SK-N-DZ (cell line): ENCODE data around the gene BCO2.

ENCODE experiments used
- DNase-seq: peaks from one replicate; pipeline ENCODE4 v3.0.0-alpha.2; 2015; ENCODE audit warnings: low spot score
- small RNA-seq, 2 experiments: library from RNA; depleted of rRNA; stranded (forward); fragments of <200 nt; gene quantifications; one replicate each; pipeline ENCODE3, GENCODE V24; 2014

Gene BCO2

DNA sequence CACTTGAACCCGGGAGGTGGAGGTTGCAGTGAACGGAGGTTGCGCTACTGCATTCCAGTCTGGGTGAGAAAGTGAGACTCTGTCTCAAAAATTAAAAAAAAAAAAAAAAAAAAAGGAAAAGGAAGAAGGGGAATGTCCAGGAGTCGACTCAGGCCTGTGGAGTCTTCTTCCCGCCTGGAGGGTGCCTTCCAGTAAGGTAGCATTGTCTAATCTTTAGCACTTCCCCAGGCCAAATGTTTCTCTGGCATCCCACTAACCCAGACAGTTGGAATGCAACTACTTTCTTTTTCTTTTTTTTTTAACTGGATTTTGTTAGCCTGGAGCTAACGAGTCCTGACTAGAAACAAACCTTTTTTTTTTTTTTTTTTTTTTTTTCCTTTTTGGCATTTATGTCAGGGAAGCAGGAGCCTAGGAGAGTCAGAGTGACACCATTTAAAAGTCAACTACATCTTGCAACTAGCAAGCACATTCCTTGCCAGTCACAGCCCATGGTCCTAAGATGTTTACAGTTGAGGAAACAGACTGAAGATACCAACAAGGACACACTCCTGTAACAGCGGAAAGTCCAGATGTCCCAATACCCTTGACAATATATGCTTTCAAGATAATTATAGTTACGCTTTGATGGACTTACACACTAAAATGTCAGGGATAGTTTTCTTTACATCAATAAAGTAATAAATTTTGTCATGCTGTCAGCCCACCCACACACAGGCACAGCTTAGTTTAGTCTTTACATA, 74.7 kb downstream of the BCO2 start:
- no peak for DNase-seq

DNA sequence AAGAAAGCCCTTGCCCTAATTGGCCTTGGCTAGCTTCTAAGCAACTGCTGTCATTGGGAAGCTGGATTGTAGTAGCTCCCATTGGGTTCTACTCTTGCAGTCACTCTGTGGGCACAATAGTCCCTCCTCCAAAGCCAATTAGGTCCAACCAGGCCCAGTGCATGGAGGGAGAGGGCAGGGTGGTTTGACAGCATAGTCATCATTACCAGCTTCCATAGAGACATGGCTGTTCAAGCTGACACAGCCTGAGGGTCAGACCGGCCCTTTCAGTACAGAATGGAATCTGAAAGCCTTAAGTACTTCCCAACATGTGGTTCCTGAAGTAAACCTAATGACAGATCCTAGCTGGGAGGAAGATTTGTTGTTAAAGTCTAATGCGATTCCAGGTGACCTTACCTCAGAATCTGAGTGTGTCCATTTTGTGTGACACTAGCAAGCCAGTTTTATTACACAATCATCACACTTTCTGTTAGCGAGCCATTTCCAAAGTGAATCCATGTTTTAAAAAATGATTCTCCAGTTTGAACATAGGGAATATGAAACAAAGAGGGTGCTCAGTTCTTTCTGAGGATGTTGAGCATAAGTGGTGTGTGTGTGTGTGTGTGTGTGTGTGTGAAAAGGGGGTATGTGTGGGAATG, 78.4 kb downstream of the BCO2 start:
- no peak for DNase-seq

DNA sequence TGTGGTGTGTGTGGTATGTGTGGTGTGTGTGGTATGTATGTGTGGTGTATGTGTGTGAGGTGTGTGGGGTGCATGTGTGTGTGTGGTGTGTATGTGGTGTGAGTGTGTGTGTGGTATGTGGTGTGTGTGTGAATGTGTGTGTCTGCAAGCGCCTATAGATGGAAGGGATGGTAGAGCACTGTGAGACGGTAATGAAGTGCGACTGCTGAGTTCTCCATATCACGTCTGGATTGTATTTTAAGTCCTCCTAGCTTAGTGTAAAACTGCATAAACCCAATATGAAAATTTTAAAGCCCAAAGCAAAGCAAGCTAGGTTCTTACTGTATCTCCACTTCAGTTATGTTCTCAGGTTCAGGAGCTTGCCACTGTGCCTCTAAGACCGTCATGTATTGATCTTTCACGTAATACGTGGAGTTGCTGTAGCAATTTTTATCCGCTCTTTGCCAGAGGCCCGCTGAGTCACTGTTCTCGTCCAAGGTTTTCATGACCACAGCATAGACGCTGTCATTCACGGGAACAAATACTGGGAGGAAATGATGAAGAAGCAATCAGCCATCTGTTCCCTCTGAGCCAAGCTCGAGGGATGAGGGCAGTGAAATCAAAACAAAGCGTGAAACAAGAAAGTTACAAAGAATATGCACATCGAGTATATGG, 79.9 kb downstream of the BCO2 start:
- peak; percentile 3 for DNase-seq

DNA sequence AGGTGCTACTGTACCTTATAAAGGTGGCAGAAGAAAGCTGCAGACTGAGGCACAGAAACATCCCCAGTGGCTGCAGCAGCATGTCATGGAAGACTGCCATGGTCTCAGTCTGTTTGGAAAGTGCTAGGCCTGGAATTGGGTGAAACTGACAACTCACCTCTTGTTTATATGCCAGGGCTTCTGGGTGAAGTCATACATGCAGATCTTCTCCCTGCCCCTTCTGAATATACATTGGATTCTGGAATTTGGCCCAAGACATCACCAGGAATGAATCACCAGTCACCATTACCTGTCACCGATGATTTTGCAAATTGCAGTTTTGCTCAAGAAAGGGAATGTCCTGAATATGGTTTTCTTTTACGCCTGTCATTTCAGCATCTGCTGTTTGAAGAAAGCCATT, 85.2 kb downstream of the BCO2 start, which contains the start of gene PLET1:
Gene PLET1, minus strand, starts transcription at position 371 of the 400 bp plus-strand sequence. Its CDS starts 271 bp downstream, at position 100.
- no peak for DNase-seq

DNA sequence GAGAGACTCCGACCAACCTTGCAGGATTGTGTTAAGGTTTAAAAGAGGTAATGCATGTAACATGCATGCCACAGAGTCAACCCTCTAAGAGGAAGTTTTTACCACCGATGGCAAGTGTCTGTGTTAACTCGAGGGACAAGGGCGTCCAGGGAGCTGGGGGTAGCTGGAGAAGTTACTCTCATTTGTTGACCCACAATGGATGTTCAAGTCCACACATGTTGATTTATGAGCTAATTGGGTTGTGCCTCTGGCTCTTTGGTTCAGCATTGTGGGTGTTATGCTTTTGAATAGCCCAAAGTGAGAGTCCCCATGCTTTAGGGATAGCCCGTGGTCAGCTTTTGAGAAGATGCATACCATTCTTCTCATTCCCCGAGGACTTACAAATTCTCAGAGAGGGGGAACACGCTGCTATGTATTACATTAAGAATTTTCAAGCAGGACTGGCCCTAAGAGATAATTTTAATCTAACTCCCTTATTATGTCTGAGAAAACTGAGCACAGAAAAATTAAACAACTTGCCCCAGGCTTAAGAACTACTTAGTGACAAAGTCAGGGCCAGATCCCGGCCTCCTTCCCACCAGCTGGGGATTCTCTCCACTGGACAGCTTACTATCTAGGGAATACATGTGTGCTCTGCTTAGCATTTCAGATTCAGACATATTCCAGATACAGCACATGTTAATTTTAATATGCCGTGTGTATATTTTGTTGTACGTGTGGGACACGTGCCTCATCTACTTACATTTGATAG, 90.5 kb downstream of the BCO2 start:
- DNase-seq, result peak; percentile 18

DNA sequence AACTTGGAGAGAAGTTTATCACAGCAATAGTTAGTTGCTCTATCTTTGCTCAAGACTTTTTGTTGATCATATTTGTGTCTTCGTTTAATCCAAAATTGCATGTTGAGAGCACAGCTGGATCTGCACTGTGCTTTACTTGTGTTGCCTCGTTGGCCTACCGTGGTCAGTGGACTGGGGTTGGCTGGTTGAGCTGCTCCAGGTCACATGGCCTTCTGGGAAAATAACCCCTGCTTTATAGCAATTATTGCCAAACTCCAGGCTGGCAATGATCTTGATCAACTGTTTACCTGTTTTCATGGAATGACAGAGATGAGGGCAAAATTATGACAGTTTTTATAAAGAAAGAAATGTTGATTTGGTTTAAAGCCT, 91.1 kb downstream of the BCO2 start:
- DNase-seq, result no peak

DNA sequence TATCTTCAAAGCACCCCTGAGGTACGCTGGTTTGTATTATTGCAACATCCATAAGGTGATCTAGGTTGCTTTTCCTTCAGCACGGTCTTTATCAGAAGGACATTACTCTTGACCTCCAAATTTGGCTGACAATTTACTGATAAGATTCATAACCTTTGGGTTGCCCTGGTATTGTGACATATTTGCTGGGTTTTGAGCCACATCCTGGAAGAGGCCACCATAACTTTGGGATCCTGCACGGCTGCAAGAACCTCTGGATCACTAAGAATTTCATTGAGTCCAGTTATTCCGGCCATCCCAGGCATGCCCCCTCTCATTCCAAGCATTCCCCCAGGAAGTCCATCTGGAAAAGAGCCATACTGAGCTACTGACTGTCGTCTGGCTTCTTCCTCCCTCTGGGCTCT, 91.9 kb downstream of the BCO2 start:
- no peak for DNase-seq

DNA sequence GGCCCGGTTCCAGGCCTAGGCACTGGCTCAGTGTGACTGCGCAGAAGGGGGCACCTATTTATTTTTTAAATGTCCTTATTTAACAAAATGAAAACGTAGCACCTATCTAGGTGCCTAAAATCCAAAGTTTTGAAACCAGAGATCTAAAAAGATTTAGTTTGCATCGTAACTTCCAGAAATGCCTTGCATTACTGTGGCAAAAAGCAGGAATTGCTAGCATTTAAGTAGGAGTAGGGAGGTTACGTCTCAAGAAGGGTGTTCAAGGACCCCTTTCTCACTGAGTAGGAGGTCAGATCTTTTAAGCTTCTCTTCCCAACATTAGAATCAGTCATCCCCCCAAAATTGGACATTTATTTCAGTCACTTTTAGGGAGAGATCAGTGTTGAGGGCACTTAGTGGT, 93.1 kb downstream of the BCO2 start:
- DNase-seq, result no peak

Small RNA genes lying within 50 kb of the gene (small RNA-seq; reads per million reads assigned to genes)
- 0 reads per million in 2 experiments for gene MRPS36P4
